ENCODE measurements around the gene CNTNAP2.
"Not testable (repeated sequence)": the region's sequence is repeated elsewhere in the genome, so short reads cannot be mapped to it uniquely, and the experiment has no call there.

DNA sequence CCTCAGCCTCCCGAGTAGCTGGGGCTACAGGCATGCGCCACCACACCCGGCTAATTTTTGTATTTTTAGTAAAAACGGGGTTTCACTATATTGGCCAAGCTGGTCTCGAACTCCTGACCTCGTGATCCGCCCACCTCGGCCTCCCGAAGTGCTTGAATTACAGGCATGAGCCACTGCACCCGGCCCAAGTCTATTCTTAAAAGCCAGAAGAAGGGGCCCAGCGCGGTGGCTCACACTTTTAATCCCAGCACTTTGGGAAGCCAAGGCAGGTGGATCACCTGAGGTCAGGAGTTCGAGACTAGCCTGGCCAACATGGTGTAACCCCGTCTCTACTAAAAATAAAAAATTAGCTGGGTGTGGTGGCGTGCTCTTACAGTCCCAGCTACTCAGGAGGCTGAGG lies 2348.8 kb downstream of the CNTNAP2 start:
- TF ChIP-seq, protein P1, sequence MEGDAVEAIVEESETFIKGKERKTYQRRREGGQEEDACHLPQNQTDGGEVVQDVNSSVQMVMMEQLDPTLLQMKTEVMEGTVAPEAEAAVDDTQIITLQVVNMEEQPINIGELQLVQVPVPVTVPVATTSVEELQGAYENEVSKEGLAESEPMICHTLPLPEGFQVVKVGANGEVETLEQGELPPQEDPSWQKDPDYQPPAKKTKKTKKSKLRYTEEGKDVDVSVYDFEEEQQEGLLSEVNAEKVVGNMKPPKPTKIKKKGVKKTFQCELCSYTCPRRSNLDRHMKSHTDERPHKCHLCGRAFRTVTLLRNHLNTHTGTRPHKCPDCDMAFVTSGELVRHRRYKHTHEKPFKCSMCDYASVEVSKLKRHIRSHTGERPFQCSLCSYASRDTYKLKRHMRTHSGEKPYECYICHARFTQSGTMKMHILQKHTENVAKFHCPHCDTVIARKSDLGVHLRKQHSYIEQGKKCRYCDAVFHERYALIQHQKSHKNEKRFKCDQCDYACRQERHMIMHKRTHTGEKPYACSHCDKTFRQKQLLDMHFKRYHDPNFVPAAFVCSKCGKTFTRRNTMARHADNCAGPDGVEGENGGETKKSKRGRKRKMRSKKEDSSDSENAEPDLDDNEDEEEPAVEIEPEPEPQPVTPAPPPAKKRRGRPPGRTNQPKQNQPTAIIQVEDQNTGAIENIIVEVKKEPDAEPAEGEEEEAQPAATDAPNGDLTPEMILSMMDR (IDR thresholded peaks at IDR 0.05): not testable (repeated sequence)
- TF ChIP-seq POLR2A (IDR thresholded peaks at IDR 0.05): not testable (repeated sequence)

Data from uterus (tissue), 2 donors.